ENCODE results near the gene CRHR2.

The CRHR2 gene

DNA sequence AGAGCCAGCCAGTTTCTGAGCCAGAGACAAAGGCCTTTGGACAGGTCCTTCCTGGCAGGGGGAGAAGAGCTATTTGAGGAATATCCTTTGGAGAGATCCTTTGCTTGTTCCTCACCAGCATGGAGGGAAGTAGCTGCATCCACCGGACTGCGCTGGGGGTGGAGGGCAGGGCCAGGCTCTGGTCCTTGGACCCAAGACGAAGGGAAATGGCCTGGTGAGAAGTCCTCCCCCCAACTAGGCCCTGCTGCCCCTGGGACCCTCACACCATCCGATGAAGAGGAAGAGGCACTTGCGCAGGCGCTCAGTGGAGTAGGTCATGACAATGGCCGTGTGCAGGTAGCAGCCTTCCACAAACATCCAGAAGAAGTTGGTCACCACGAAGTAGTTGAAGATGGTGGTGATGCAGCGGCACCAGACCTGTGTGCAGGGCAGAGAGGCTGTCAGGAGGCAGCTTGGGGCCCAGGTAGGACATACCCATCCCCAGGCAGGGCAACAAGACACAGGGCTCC is 19.8 kb downstream of the CRHR2 start:
- Histone ChIP-seq H3K27ac (no peak overlapping the region), H3K4me3 (no peak overlapping the region)
- no peak for DNase-seq (ENCODE audit: low spot score)
- TF ChIP-seq, protein P1, sequence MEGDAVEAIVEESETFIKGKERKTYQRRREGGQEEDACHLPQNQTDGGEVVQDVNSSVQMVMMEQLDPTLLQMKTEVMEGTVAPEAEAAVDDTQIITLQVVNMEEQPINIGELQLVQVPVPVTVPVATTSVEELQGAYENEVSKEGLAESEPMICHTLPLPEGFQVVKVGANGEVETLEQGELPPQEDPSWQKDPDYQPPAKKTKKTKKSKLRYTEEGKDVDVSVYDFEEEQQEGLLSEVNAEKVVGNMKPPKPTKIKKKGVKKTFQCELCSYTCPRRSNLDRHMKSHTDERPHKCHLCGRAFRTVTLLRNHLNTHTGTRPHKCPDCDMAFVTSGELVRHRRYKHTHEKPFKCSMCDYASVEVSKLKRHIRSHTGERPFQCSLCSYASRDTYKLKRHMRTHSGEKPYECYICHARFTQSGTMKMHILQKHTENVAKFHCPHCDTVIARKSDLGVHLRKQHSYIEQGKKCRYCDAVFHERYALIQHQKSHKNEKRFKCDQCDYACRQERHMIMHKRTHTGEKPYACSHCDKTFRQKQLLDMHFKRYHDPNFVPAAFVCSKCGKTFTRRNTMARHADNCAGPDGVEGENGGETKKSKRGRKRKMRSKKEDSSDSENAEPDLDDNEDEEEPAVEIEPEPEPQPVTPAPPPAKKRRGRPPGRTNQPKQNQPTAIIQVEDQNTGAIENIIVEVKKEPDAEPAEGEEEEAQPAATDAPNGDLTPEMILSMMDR (IDR thresholded peaks at IDR 0.05): no peak

GRCh38 chr7:30661926-30662325 is 20.3 kb downstream of the CRHR2 start:
- no peak for DNase-seq (ENCODE audit: low spot score)
- TF ChIP-seq, protein P1 (IDR thresholded peaks at IDR 0.05): no peak
- no peak overlapping the region for H3K4me3 ChIP-seq
- H3K27ac ChIP-seq: no peak overlapping the region

DNA sequence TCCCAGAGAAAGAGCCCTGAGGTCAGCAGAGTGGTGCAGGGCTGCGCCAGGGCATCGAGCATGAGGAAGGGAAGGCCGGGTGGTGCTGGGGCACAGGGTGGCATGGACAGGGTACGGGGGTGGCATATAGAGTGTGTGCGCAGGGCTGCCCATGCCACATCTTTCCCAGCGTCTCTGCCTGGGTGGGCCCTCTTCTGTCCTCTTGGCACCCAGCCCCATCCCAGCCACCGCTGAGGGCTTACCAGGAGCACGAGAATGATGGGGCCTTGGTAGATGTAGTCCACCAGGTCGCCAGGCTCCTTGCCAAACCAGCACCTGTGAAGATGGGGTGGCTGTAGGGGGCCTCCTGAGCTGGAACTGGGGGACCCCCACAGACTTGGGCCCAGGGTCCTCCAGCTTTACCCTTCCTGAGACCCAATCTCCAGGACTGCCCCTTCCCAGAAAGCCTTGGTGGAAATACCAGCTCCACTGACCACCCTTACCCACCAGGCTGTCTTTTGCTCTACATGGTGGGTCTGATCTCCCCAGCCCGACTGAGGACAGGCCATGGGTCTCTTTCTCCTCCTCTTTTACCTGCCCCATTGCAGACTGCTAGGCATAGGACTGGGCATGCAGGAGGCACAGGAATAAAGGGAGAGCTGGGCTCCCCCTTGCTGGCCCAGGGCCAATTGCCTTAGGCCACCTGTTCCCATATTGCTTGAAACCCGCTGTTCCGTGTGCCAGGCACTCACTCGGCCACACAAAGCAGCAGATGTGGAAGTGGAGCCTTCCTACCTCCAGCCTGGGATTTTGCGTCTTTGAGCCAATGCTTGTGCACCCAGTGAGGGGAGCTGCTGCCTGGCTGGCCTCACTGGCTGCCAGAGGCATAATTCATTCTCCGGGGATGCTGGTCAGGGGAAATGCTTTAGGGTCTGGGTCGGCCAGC is 21.7 kb downstream of the CRHR2 start:
- DNase-seq (ENCODE audit: low spot score): no peak
- Histone ChIP-seq H3K27ac (no peak overlapping the region), H3K4me3 (no peak overlapping the region)
- TF ChIP-seq, protein P1 (IDR thresholded peaks at IDR 0.05): no peak

DNA sequence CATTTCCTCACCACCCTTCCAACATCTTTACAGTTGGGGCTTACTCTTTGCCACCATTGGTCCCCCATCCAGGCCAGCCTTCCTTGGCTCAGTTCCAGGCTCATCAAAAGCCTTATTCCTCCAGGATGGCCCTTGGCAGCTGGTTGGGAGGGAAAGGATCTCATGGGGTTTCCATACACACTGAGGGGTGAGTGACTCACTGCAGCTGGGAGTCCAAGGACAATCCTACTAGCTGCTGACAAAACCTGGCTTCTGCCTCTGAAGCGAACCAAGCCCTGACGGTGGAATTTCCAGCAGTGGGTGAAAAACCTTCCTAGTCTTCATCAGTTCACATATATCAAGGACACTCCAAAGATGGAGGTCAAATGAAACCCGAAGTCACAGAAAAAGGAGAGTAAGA is 22.9 kb downstream of the CRHR2 start:
- TF ChIP-seq, protein P1 (IDR thresholded peaks at IDR 0.05): no peak
- Histone ChIP-seq H3K4me3 (no peak overlapping the region), H3K27ac (no peak overlapping the region)
- DNase-seq (ENCODE audit: low spot score): no peak

GRCh38 chr7:30658479-30659074 is 23.7 kb downstream of the CRHR2 start:
- no peak for DNase-seq (ENCODE audit: low spot score)
- no peak overlapping the region for H3K4me3 ChIP-seq
- TF ChIP-seq, protein P1 (IDR thresholded peaks at IDR 0.05): no peak
- H3K27ac ChIP-seq: no peak overlapping the region

DNA sequence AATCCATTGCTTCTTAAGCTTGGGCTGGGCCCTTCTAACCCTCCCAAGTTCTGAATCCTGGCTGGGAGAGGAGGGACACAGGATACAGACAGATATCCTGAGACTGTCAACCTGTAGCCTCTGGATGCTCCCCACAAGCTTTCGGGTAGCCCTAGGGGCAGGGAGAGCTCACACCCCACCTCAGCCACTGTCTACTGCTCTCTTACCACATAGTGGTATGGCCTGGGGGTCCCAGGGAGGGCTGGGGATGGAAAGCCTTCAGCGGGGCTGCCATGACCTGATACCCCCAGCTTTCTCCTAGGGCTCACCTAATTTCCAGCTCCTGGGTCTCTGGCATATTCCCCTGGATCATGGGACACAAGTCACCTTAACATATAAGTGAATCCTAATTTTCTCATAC is 25.1 kb downstream of the CRHR2 start:
- no peak overlapping the region for H3K4me3 ChIP-seq
- H3K27ac ChIP-seq: no peak overlapping the region
- TF ChIP-seq, protein P1 (IDR thresholded peaks at IDR 0.05): no peak
- DNase-seq (ENCODE audit: low spot score): no peak

All from coronary artery (tissue), 2 donors.